Measurements from ENCODE around the gene IL1RAP.
"Not testable (repeated sequence)": the region's sequence is repeated elsewhere in the genome, so short reads cannot be mapped to it uniquely, and the experiment has no call there.

Gene IL1RAP

DNA sequence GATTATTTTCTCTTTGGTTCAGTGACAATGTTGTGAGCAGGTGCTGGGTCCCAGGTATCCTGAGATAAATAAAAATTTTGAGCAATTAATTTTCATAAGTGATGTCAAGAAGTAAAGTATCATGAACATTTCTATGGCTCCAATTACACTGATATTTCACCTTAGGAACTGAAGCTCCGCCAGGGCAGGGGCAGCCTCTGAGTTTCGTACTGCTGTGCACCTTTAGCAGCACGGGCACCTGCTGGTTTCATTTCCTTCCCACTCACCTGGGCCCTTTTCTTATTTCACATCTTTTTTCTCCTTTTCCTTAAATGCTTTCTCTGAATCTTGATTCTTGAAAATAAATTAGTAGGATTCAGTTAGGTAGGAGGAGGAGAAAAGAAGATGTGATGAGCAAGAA lies 1.2 kb upstream of the IL1RAP start:
- no peak for DNase-seq

DNA sequence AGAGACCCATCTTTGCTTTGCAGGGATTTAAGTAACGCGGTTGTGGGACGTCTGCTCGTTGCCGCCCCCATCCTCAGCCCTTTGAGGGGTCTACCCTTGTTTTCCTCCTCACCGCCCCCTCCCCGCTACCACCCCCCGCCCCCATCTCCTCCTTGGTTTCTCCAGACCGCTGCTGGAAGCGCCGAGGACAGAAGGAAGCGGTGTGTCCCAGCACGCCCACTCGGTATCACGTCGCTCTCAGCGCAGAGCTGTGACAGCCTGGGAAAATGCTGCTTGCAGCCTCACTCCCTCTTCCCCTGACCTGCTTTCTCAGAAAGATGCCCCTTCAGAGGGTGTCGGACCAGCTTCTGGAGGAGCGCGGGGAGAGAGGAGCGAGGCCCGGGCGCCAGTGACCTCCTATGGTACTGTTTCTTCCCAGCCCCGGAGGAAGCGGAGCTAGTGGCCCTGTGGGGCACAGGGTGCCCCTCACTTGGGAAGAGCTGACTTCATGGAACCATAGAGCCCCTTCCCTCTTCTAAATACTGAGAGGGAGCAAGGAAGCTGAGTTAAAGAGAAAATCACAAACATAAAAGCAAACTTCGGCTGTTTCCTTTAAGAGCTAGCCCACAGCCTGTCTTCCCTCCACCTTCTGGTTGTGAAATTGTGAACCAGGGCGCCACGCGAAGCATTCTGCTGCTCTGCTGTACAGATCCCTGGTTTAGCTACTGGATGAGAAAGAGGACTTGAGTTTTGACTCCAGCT lies 698 bp downstream of the IL1RAP start:
- peak; percentile 10 for DNase-seq

DNA sequence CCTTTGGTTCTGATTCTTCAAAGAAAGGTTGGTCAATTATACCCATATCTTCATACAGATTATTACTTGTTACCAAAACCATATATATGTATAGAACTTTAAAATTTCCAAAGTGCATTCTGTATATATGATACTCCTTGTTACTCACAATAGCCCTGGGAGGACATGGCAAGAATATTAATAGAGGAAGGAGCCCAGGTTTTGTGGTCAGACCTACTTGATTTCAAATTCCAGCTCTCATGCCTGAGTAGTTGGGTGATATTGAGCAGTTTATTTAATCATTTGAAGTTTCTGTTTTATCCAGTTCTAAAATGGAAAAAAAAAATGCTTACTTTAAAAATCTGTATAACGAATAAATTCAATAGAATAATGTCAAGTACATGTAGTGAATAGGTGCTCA lies 2.5 kb downstream of the IL1RAP start:
- DNase-seq = no peak

DNA sequence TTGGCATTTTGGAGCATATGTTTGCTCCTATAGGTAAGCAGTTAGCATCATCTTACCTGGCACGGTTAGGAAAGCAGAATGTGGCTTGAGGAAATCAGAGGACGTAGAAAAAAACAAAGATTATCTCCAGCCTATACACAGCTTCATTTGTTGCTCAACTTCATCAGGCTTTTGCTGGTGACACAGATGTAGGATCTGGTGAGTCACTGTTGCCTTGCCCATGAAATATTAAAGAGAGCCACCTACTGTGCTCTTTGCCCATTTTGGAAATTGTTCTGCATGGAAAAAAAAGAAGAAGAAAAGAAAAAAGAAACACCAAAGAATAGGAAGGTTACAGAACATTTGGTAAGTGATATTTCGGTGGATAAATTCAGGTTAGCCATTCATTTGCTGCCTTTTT lies 3.8 kb downstream of the IL1RAP start:
- no peak for DNase-seq

DNA sequence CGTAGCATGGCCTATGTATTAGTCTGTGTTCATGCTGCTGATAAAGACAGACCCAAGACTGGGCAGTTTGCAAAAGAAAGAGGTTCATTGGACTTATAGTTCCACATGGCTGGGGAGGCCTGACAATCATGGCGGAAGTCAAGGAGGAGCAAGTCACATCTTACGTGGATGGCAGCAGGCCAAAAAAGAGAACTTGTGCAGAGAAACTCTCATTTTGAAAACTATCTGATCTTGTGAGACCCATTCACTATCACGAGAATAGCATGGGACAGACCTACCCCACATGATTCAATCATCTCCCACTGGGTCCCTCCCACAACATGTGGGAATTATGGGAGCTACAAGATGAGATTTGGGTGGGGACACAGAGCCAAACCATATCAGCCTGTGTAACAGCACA lies 4.6 kb downstream of the IL1RAP start:
- not testable (repeated sequence) for DNase-seq

DNA sequence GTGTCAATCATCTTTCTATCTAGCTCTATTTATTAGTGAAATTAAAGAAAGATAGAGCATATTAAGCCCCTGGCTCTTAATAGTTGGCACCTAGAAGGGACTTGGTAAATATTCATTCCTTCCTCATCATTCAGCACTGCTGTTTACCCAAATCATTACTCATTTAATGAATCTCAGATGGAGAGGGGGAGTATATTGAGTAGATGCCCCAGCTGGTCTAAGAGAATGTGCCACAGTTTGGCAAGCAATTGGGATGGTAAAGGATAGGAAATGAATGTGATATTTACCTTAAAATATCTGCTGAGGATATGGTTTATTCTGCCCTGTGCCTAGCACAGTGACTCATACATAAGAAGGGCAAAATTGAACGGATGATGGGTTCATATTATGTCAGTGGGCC lies 6.0 kb downstream of the IL1RAP start:
- no peak for DNase-seq

DNA sequence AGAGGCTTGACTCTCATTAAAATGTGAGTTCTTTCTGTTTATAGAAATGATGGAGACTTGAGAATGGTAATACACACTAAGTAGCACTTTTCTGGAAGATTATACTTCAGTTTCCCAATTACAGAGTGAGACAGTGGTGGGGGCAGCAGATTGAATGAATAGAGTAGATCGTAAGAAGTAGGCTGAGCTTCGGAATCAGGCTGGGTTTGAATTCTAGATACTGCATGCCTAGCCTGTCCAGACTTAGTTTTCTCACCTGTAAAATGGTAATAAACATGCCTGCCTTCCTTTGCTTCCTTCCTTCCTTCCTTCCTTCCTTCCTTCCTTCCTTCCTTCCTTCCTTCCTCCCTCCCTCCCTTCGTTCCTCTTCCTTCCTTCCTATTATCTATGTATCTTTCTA lies 8.1 kb downstream of the IL1RAP start:
- no peak for DNase-seq

DNA sequence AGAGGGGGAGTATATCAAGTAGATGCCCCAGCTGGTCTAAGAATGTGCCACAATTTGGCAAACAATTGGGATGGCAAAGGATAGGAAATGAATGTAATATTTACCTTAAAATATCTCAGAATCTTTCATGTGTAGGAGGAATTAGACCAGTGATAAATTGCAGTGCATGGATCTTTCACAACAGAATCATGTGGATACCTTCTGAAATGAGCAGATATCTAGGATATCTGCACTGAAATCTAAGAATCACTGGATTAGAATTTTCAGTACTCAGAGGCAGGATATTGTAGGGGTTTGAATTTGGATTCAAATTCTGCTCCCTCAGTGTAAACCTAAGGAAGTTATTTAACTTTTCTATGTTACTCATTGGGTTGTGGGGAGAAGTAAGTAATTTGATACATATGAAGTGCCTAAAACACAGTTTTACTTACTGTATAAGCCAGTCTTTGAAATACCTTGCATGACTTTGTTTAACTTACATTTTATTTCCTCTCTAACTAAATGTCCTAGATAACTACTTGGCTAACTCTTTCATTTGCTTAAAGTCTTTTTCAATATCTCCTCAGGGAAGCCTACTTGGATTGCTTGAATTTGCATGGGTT lies 8.8 kb downstream of the IL1RAP start:
- no peak for DNase-seq

DNA sequence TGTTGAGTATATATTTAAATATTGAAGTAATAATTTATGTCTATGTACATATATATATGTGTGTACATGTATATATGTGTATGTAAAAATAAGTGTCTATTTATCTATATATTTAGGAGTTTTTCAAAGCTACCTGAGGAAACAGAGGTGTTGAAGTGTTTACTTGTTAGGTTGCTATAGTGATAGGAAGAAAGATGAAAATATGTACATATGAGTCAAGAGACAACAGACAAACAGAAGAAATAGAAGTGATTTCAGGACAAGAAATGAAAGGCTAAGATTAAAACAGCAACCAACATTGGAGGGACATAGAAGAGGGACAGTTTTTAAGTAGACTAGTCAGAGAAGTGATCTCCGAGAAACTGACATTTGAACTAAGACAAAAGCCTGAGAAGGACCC lies 11.1 kb downstream of the IL1RAP start:
- no peak for DNase-seq

DNA sequence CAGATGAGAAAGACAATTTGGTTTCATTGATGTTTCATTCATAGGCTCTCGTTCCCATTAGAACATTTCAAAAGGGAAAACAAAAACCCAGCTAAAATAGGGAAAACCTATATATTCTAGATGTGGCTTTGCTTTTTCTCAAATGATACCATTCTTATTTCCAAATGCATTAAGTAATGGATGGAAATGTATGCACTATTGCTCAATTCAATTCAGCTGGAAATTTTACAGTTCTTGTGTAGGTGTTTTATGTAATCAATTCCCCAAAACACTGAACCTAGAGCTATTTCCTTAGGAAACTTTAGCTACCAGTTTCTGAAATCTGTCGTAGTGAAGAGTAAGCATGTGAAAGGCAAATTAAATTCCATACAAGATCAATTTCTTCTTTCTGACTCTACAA lies 11.7 kb downstream of the IL1RAP start:
- DNase-seq = no peak

DNA sequence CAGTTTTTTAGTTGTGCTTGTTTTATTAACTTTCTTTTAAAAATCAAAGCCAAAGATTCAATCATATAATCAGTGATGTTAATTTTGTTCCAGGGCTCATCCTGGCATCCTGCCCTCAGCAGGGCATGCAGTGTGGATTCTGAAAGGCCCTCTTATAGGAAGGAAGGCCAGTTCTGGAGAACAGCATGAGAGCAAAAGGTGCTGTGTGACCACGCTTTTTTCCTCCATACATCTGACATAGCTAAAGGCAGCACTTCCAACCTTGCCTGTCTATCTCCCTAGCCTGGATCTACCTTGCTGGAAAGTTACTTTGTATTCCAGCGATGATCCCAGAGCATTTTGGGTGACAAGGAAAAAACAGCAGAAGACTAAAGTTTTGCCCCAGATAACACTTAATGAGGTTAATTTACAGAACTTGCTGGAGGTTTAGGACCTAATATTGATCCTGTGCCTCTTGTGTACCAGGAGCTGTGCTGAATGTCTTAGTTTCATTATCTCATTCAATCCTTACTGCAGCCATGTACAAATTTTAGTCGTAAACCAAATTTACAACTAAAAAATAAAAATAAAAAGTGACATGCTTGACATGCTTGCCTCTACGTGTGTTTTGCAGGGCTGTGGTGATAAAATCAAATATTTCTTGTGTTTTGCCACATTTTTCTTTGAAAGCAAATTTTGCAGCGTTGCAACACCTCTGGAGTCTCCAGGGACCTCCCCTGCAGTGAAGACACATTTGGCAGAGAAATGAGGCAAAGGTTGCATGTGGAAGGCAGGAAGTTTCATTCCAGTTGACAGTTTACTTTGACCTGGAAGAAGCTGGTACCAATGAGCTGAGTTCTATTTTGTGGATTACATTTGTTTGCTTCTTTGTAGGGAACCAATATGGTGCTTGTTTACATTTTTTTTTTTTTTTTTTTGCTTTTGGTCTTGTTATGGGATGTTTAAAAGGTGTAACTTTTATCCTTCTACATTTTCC lies 13.2 kb downstream of the IL1RAP start:
- DNase-seq = no peak

DNA sequence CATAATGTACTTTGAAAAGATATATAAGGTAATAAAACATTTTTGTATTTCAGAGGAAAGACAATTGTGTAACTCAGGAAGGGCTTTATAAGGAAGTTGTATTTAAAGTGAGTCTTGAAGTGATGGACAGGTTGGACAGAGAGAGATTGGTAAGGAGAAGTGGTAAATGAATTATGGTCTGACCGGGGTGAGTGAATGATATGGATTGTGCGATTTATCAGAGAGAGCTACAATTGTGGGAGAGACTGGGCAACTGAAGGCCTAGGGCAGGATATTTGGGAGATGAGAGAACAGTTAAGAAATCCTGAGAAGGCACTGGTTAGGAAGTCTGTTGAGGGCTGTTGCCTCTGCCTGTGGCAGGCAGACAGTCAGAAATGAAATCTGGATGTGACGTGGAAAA lies 14.8 kb downstream of the IL1RAP start:
- DNase-seq = no peak

DNA sequence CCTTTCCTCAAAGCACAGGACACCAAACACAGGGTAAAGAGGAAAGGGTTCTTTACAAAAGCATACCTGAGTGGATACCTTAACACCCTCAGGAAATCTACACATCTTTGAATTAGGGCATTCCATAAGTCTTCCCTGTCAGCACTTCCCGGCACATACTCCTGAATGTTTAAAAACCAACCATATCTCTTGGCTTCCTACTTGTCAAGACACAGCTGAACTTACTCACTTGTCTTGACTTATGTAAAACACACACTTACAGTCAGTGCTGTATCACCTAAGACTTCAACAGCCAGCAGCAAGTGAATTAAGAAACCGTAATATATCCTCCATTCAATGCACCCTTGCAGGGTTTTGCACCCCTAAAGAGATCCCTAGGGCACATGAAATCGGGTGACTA lies 17.5 kb downstream of the IL1RAP start:
- DNase-seq = no peak

DNA sequence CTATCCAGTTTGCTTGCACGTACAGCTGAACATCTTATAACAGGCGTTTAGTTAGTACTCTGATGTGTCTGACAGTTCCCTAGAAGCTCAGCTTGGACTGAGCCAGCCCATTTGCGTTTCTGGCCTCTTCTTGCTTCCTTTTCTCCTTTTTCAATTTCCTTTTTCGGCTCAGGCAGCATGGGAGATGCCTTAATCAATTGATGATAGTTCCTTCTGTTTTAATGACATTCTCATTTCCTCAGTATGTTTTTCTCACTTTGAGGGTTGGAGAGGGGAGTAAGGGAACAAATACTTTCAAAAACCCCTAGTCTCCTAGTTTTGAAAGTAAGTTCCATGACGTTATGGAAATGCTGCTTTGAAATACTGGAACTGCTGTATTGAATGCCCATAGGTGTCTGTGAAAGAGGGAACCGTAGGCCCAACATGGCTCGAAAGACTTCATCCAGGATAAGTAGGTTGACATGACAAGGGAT lies 18.9 kb downstream of the IL1RAP start:
- no peak for DNase-seq

DNA sequence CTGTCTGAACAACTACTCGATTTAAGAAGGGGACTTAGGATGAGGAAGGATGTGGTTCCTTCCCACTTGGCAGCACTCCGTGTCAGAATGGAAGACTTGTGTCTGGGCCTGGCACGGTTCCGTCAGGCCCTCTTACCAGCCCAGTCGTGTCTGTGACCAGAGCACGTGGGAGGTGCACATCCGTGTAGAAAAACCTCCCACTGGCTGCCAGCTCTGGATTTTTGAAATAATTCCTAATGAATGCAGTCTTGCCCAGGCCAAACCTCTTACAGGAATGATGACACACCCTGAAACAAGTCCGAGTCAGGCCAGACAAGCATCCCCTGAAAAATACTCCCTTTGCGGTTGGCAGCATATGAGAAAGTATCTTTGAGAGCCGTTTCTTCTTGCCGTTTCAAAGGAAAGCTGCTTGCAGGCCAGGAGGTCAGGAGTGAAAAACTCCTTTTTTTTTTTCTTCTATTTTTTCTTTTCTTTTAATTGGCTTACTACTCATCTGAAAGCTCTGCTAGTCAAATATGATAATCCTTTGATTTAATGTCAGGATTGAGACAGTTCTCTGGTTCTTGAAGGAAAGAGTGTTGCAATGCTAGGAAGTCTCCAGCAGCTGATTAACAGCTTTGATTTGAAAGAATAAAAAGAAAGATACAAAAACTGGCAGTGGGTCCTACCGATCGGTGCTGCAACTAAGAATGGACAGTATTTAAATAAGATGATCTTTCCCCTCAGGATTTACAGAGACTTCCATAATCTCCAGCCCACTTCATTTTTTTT lies 19.8 kb downstream of the IL1RAP start:
- DNase-seq = no peak

DNA sequence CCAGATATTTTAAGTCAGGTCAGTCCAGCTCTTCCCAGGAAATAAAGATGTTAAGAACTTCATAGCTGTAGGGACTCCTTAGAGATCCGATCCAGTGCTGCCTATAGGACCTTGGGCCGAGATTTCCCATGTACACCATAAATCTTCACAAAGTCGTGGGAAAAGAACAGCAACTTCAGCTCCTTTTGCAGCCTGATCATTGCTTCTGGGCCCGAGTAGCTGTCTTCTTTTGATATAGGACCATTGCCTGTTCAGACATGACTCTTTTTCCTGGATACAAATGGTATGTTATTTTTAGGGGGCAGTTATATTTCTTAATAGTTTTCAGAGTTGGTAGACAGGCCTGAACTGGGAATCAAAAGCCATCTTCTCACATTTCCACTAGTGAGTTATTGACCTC lies 20.5 kb downstream of the IL1RAP start:
- DNase-seq = no peak

DNA sequence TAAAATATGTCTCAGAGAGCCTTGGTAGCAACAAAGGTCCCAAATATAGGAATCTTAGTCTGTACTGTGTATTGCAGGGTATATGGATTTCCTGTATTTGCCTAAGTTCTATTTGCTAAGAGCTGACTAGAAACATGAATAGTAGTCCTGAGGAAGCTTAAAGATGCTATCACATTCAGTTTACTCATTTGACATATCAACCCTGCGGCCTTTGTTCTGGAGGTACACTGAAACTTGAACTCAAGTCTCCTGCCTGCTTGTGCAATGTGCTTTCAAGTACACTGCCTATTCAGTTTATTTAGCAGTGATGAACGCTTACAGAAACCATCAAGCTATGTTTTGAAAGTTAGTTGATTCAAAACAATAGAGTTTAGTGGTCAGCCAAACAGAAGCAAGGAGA lies 21.1 kb downstream of the IL1RAP start:
- DNase-seq = no peak

DNA sequence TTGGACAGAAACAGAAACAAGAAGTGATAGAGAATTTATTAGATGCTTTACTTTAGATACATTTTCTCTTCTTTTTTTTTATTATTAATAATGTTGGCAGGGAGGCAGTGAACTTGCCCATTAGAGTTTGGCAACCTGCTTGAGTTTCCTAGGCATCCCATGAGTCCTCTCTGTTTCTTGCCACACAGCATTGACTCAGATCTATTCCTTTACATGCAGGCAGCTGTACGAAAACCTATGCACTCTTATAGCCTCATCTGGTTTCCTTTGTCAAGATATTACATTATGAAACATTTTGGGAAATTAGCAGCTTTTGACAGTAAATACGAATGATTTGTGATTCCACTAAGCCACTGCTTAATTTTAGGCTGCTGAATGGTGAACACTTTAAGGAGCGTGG lies 23.3 kb downstream of the IL1RAP start:
- DNase-seq = no peak

DNA sequence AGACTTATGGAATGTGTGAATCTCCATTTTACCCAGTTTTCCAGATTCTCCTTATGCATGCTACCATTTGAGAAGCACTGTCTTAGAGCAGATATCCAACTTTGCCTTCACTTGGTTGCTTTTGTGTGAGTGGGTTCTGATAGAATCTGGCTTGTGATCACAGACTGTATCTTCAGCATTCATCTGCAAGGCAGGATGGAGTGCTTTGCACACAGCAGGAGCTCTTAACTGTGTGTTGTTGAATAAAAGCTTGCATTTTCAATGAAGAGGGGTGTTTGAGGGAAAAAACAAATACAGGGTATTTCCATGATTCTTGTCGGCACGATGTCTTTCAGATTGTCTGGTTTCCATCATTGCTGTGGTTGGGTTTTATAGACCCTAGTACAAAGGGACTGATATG lies 24.4 kb downstream of the IL1RAP start:
- DNase-seq = no peak

DNA sequence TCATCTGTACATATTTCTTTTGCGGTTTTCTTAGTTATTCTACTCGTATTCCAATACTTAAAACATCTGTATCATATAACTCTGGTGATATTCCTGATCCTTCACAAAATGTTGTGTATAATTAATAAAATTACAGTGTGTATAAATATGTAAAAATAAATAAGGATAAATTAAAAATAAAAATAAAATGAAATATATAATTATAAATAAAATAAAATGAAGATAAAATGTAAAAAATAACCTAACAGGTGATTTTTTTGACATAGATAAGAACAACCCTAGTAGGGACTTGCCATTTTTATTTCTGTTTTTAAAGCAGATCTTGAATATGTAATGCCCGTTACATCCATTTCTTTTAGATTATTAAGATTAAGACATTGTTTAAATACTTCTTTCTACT lies 25.6 kb downstream of the IL1RAP start:
- DNase-seq = no peak

DNA sequence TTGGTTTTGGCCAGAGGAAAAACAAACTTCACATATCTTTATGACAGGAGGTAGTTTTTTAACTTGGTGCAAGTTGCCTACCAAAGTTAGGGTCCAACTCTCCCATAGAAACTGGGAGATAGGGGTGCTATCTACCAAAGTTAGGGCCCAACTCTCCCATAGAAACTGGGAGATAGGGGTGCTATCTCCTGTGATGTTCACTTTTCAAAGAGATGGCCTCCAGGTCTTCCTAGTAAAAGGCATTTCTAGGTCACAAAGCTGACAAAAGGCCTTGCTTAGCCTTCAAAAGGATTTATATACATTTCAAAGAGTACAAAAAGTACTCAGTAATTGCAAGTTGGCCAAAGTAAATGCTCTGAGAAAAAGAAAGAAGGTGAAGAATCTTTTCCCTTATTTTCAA lies 27.1 kb downstream of the IL1RAP start:
- DNase-seq = no peak

DNA sequence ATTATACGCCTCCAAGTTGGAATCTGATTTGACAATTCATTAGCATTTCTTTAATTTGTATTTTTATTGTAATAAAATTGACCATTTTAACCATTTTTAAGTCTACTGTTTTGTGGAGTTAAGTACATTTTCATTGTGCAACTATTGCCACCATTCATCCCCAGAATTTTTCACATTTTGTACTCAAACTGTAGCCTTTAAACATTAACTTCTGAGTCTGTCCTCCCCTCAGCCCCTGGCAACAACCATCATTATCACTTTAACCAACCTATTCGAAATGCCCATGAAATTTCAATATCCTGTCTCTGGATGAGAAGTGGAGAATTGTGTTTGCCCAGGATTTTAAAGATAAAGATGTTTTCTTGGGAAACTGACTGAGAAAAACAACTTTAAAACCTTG lies 27.7 kb downstream of the IL1RAP start:
- DNase-seq = no peak

DNA sequence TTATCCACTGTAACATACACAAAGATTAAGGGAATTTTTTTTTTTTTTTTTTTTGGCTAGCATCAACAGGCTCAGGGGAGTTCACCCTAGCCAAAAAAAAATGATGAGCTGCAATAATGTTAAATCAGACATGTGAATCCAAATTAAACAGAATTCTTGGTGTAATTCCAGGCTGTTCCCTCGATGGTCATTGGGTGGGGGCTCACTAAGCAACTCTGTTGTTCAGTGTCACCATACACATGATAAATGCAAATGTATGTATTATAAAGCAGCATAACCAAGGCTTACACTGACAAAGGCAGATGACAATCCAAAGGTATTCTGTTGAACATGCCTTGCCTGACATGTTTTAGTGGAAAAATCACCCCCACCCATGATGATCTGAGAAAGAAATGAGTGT lies 29.0 kb downstream of the IL1RAP start:
- no peak for DNase-seq
